GM12878 (cell line): ENCODE results near the gene ADAMTSL1. TPM values are rescaled to one million over a fixed set of nuclear protein-coding genes. Genes with fewer than 3 reads are reported as not detected.

Experiments
- ATAC-seq: fragments of 200-7000 bp; cut with Tn5 transposase; 3 replicates; pipeline ENCODE4 v1.9.1; 2020; ENCODE audit warnings: mild to moderate bottlenecking, moderate library complexity
- BruUV-seq: library from RNA; stranded (reverse); fragments of 400-500 nt; replicated peaks from 2 replicates; lab custom pipeline; 2021; lab: Mats Ljungman, UMichigan
- CTCF ChIA-PET: fragments of 300-600 bp; sonication (Branson Sonifier 250); formaldehyde crosslinking; extraction: SDS; loops from one replicate; lab custom pipeline; 2021; ENCODE audit warnings: inconsistent platforms; lab: Yijun Ruan, JAX
- POLR2A ChIA-PET: fragments of 350-600 bp; formaldehyde crosslinking; extraction: SDS; loops from one replicate; lab custom pipeline; 2021; ENCODE audit warnings: inconsistent platforms; lab: Charles Lee
- RAD21 ChIA-PET: fragments of 300-600 bp; sonication (Branson Sonifier 250); formaldehyde crosslinking; loops from one replicate; lab custom pipeline; 2023; ENCODE audit warnings: antibody characterized with exemption; ENCODE audit not compliant: unreplicated experiment; lab: Charles Lee
- SMC1A ChIA-PET: fragments of 300-600 bp; sonication (Branson Sonifier 250); formaldehyde crosslinking; loops from one replicate; lab custom pipeline; 2023; ENCODE audit not compliant: unreplicated experiment, uncharacterized antibody; lab: Charles Lee
- DNase-seq: peaks from one replicate; pipeline ENCODE4 v3.0.0-alpha.2; 2011; ENCODE audit warnings: low read depth, low spot score
- FAIRE-seq: peaks from 3 replicates; lab custom pipeline; 2011; peaks lifted over from hg19 to GRCh38; lab: Jason Lieb, UNC
- H2AFZ ChIP-seq: 2 replicates; pipeline ENCODE4 v1.6.0; 2011; ENCODE audit warnings: low read depth, low read length, control low read depth; ENCODE audit not compliant: control insufficient read depth
- H3K27ac ChIP-seq: 2 replicates; pipeline ENCODE4 v1.5.1; 2011; ENCODE audit warnings: control low read depth; ENCODE audit not compliant: control insufficient read depth, insufficient read depth
- H3K27me3 ChIP-seq, 2 experiments: replicated peaks in 1 of 2; 2 replicates each; pipeline versions ENCODE4 v1.6.0 to v1.6.1; 2011; ENCODE audit warnings: low read length in 1 of 2; ENCODE audit not compliant: control insufficient read depth in 2 of 2, insufficient read depth in 2 of 2
- H3K36me3 ChIP-seq, 2 experiments: 2 replicates each; pipeline ENCODE4 v1.5.1; 2011; ENCODE audit warnings: low read length in 1 of 2; ENCODE audit not compliant: control insufficient read depth in 2 of 2, insufficient read depth in 2 of 2
- H3K4me1 ChIP-seq: 2 replicates; pipeline ENCODE4 v1.6.1; 2011; ENCODE audit warnings: mild to moderate bottlenecking, low read length, moderate library complexity, mixed read lengths; ENCODE audit not compliant: control insufficient read depth, insufficient read depth
- H3K4me2 ChIP-seq: 2 replicates; pipeline ENCODE4 v1.6.0; 2011; ENCODE audit warnings: control low read depth; ENCODE audit not compliant: control insufficient read depth, insufficient read depth
- H3K4me3 ChIP-seq: fragments of 200-600 bp; sonication (generic); 2 replicates; pipeline ENCODE4 v1.5.1; 2016
- H3K79me2 ChIP-seq: 2 replicates; pipeline ENCODE4 v1.6.0; 2011; ENCODE audit warnings: low read length; ENCODE audit not compliant: control insufficient read depth, insufficient read depth
- H3K9ac ChIP-seq: 2 replicates; pipeline ENCODE4 v1.8.0; 2011; ENCODE audit warnings: low read length, control low read depth, mixed read lengths; ENCODE audit not compliant: control insufficient read depth, insufficient read depth
- H3K9me3 ChIP-seq: replicated peaks from 3 replicates; pipeline ENCODE4 v1.5.1; 2011; ENCODE audit warnings: mild to moderate bottlenecking, low read length; ENCODE audit not compliant: control insufficient read depth, insufficient read depth
- H4K20me1 ChIP-seq: 2 replicates; pipeline ENCODE4 v1.6.0; 2011; ENCODE audit not compliant: control insufficient read depth, insufficient read depth
- BMI1 ChIP-seq: fragments of 450-650 bp; IDR thresholded peaks from 2 replicates; pipeline ENCODE4 v1.6.1; 2016; ENCODE audit warnings: mild to moderate bottlenecking, moderate library complexity, borderline replicate concordance
- CBX3 ChIP-seq: fragments of 200-600 bp; sonication (generic); IDR thresholded peaks from 2 replicates; pipeline ENCODE4 v1.6.1; 2016; ENCODE audit warnings: low read depth, borderline replicate concordance
- CEBPB ChIP-seq, 2 experiments: fragments of 150-350 bp in 1 of 2; IDR thresholded peaks; 2 replicates each; pipeline ENCODE4 v1.6.1; 2012 to 2014; ENCODE audit warnings: low read depth in 2 of 2, low read length in 2 of 2, borderline replicate concordance in 1 of 2, inconsistent platforms in 1 of 2
- HCFC1 ChIP-seq: fragments of 150-350 bp; IDR thresholded peaks from 2 replicates; pipeline ENCODE4 v1.6.1; 2014; ENCODE audit warnings: low read length
- RBBP5 ChIP-seq: fragments of 200-600 bp; sonication (generic); conservative IDR thresholded peaks from 2 replicates; pipeline ENCODE4 v1.6.1; 2016
- STAT1 ChIP-seq: fragments of 450-650 bp; conservative IDR thresholded peaks from 2 replicates; pipeline ENCODE4 v1.6.1; 2014; ENCODE audit warnings: antibody characterized with exemption, mild to moderate bottlenecking
- ZBED1 ChIP-seq: IDR thresholded peaks from 2 replicates; pipeline ENCODE4 v1.6.1; 2016; ENCODE audit warnings: borderline replicate concordance
- in situ Hi-C: fragments of 300-500 bp; cut with MboI; formaldehyde crosslinking; loops from 9 replicates; pipeline ENCODE4 v1.14.3; 2018; ENCODE audit warnings: mixed read lengths
- intact Hi-C: fragments of 100-400 bp; cut with micrococcal nuclease; formaldehyde crosslinking; loops from one replicate; pipeline ENCODE4 v1.14.2; 2022; ENCODE audit not compliant: unreplicated experiment
- polyA plus RNA-seq, 11 experiments: library from polyadenylated mRNA; depleted of rRNA in 4 of 11; unstranded in 6 of 11; stranded (reverse) in 5 of 11; fragments of >200 nt; fragmentation: Nextera tagmentation in 4 of 11; fragmentation: Illumina TruSeq in 1 of 11; extraction: Ambion mirVana in 4 of 11; extraction: Trizol in 1 of 11; gene quantifications; 1 replicate in 1 of 11; 2 replicates in 10 of 11; pipeline versions ENCODE4 v1.2.1 to v1.2.3, GENCODE V29; 2011 to 2016; ENCODE audit warnings: inconsistent platforms in 2 of 11, missing spikeins in 2 of 11, low read depth in 1 of 11
- total RNA-seq, 4 experiments: library from RNA; depleted of rRNA in 3 of 4; stranded (reverse); fragments of >200 nt in 3 of 4; fragmentation: Illumina TruSeq in 1 of 4; extraction: Trizol in 1 of 4; gene quantifications; 2 replicates each; pipeline versions ENCODE4 v1.2.1 to v1.2.3, GENCODE V29; 2013 to 2021
- TF ChIP-seq, protein P1 (sequence below): IDR thresholded peaks from 2 replicates; pipeline ENCODE4 v1.6.1; 2011; ENCODE audit warnings: mild to moderate bottlenecking, low read depth, low read length, moderate library complexity; ENCODE audit not compliant: insufficient replicate concordance

Gene ADAMTSL1
- total and polyA plus RNA-seq, 10 of the 15 experiments (the other 5 are each of a cell fraction or from before 2014, with no cell fraction given) = 0.01 to 0.10 (median 0.07) TPM; not detected in 6

DNA sequence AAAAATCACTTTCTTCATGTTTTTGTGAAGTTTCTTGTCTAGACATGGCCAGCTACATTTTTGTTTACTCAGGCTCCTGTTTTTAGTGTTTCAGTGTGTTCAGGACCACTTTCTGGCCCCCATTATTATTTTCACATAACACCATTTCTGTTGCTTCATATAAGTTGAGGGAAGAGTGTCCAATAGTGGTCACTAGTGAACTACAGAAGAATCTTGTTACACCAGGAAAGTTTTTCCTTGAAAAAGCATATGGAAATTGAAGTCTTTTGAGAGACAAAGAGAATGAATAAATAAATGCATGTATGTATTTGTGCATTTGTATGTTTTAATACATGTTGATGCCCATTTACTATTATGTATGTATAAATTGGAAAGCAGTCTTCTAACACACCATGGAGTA is 3.8 kb downstream of the ADAMTSL1 start:
- in situ Hi-C loops = loop anchor here (10.0 kb wide), 1 partner anchor 63 kb away; no protein-coding TSS in a partner anchor
- BruUV-seq = no TSS peak
- no peaks in the 10 kb centered on the region for H3K79me2 ChIP-seq
- no peak for TF ChIP-seq ZBED1
- no peak for TF ChIP-seq STAT1
- no peak for TF ChIP-seq CEBPB (IDR thresholded peaks at IDR 0.05; ENCODE audit: borderline replicate concordance in 1 of 2, low read depth in 2 of 2, low read length in 2 of 2)
- TF ChIP-seq CBX3 = no peak
- TF ChIP-seq, protein P1, sequence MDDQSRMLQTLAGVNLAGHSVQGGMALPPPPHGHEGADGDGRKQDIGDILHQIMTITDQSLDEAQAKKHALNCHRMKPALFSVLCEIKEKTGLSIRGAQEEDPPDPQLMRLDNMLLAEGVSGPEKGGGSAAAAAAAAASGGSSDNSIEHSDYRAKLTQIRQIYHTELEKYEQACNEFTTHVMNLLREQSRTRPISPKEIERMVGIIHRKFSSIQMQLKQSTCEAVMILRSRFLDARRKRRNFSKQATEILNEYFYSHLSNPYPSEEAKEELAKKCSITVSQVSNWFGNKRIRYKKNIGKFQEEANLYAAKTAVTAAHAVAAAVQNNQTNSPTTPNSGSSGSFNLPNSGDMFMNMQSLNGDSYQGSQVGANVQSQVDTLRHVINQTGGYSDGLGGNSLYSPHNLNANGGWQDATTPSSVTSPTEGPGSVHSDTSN = no peak
- no peak for TF ChIP-seq RBBP5
- no peak for TF ChIP-seq BMI1
- TF ChIP-seq HCFC1 = no peak
- TF ChIP-seq, all 136 proteins: peak for 0
- RAD21 ChIA-PET = no interaction called here
- ATAC-seq = no peak
- H3K9me3 ChIP-seq = no peaks in the 10 kb centered on the region
- H3K27ac ChIP-seq = no peak overlapping the region
- H3K4me3 ChIP-seq = no peak overlapping the region
- FAIRE-seq = no peak
- no peaks in the 10 kb centered on the region for H3K36me3 ChIP-seq
- CTCF ChIA-PET = interaction anchor here (0.6 to 1.2 kb wide), 3 partner anchors 22 to 533 kb away, joined by 3 to 4 read pairs (median 3); no protein-coding TSS in a partner anchor
- DNase-seq = no peak
- intact Hi-C loops = no loop called here
- H3K4me1 ChIP-seq = no peaks in the 10 kb centered on the region
- no peak overlapping the region for H3K9ac ChIP-seq
- H3K4me2 ChIP-seq = no peak overlapping the region
- no peaks in the 10 kb centered on the region for H4K20me1 ChIP-seq
- SMC1A ChIA-PET = no interaction called here
- no peaks in the 10 kb centered on the region for H3K27me3 ChIP-seq
- H2AFZ ChIP-seq = no peak overlapping the region
- POLR2A ChIA-PET = no interaction called here
